H9 (cell line): ENCODE measurements around the gene SIVA1. TPM values are rescaled to one million over a fixed set of nuclear protein-coding genes. Genes with fewer than 3 reads are reported as not detected.

ENCODE experiments used
- DNase-seq: peaks from one replicate; pipeline ENCODE4 v3.0.0-alpha.2; 2017
- H2AFZ ChIP-seq: one replicate; pipeline ENCODE4 v1.6.1; 2013; ENCODE audit warnings: mild to moderate bottlenecking, low read length, control low read depth, moderate library complexity
- H2AK5ac ChIP-seq: 2 replicates; pipeline ENCODE4 v1.6.1; 2013; ENCODE audit warnings: low read length, control low read depth, mixed read lengths; ENCODE audit not compliant: insufficient read length
- H2BK120ac ChIP-seq: one replicate; pipeline ENCODE4 v1.6.1; 2013; ENCODE audit warnings: low read depth, mild to moderate bottlenecking, low read length, control low read depth, inconsistent platforms; ENCODE audit not compliant: poor library complexity, severe bottlenecking
- H2BK12ac ChIP-seq: 2 replicates; pipeline ENCODE4 v1.6.1; 2013; ENCODE audit warnings: low read length, control low read depth, mixed read lengths, low read depth; ENCODE audit not compliant: insufficient read length
- H2BK15ac ChIP-seq: 2 replicates; pipeline ENCODE4 v1.6.1; 2013; ENCODE audit warnings: low read depth, low read length, control low read depth
- H2BK20ac ChIP-seq: one replicate; pipeline ENCODE4 v1.6.1; 2013; ENCODE audit warnings: low read depth, mild to moderate bottlenecking, low read length, control low read depth, inconsistent platforms; ENCODE audit not compliant: poor library complexity, severe bottlenecking
- H2BK5ac ChIP-seq: 2 replicates; pipeline ENCODE4 v1.6.1; 2013; ENCODE audit warnings: low read length, control low read depth, mixed read lengths; ENCODE audit not compliant: insufficient read length
- H3K14ac ChIP-seq: 2 replicates; pipeline ENCODE4 v1.6.1; 2013; ENCODE audit warnings: low read length, control low read depth; ENCODE audit not compliant: insufficient read depth
- H3K18ac ChIP-seq: 2 replicates; pipeline ENCODE4 v1.6.1; 2013; ENCODE audit warnings: low read depth, mild to moderate bottlenecking, mixed read lengths, low read length, control low read depth; ENCODE audit not compliant: insufficient read length
- H3K23ac ChIP-seq: 2 replicates; pipeline ENCODE4 v1.6.1; 2013; ENCODE audit warnings: low read length, control low read depth, mixed read lengths, low read depth; ENCODE audit not compliant: insufficient read length
- H3K23me2 ChIP-seq: 2 replicates; pipeline ENCODE4 v1.6.1; 2013; ENCODE audit warnings: low read depth, mild to moderate bottlenecking, mixed read lengths, low read length, control low read depth; ENCODE audit not compliant: insufficient read length, poor library complexity, severe bottlenecking
- H3K27ac ChIP-seq: 2 replicates; pipeline ENCODE4 v1.5.1; 2013; ENCODE audit warnings: low read length, control low read depth, mixed read lengths, low read depth; ENCODE audit not compliant: insufficient read length
- H3K27me3 ChIP-seq: 2 replicates; pipeline ENCODE4 v1.6.1; 2013; ENCODE audit warnings: low read length, control low read depth, inconsistent platforms; ENCODE audit not compliant: insufficient read depth
- H3K4ac ChIP-seq: 2 replicates; pipeline ENCODE4 v1.6.1; 2013; ENCODE audit warnings: low read depth, mild to moderate bottlenecking, control low read depth, inconsistent platforms, low read length, moderate library complexity
- H3K4me1 ChIP-seq: 2 replicates; pipeline ENCODE4 v1.6.1; 2013; ENCODE audit warnings: low read length, control low read depth, inconsistent platforms; ENCODE audit not compliant: insufficient read depth
- H3K4me2 ChIP-seq: 2 replicates; pipeline ENCODE4 v1.6.1; 2013; ENCODE audit warnings: low read length, control low read depth, mixed read lengths; ENCODE audit not compliant: insufficient read length, insufficient read depth
- H3K56ac ChIP-seq: 2 replicates; pipeline ENCODE4 v1.6.1; 2013; ENCODE audit warnings: low read depth, mild to moderate bottlenecking, mixed read lengths, low read length, control low read depth; ENCODE audit not compliant: insufficient read length
- H3K79me1 ChIP-seq: 2 replicates; pipeline ENCODE4 v1.6.1; 2013; ENCODE audit warnings: low read depth, mild to moderate bottlenecking, moderate library complexity, low read length, control low read depth, inconsistent platforms; ENCODE audit not compliant: insufficient read depth, poor library complexity, severe bottlenecking
- H3K79me2 ChIP-seq: 2 replicates; pipeline ENCODE4 v1.6.1; 2013; ENCODE audit warnings: low read length, control low read depth, inconsistent platforms; ENCODE audit not compliant: insufficient read depth
- H3K9ac ChIP-seq: 2 replicates; pipeline ENCODE4 v1.6.1; 2013; ENCODE audit warnings: low read length, control low read depth, mixed read lengths; ENCODE audit not compliant: insufficient read length; ENCODE audit errors: extremely low read depth
- H3K9me3 ChIP-seq: one replicate; pipeline ENCODE4 v1.6.1; 2013; ENCODE audit warnings: low read depth, low read length, inconsistent platforms; ENCODE audit not compliant: control insufficient read depth
- H3T11ph ChIP-seq: one replicate; pipeline ENCODE4 v1.6.1; 2013; ENCODE audit warnings: mild to moderate bottlenecking, low read length, control low read depth, inconsistent platforms
- H4K20me1 ChIP-seq: one replicate; pipeline ENCODE4 v1.6.1; 2013; ENCODE audit not compliant: control insufficient read depth, insufficient read length, insufficient read depth
- H4K5ac ChIP-seq: 2 replicates; pipeline ENCODE4 v1.6.1; 2013; ENCODE audit warnings: low read depth, mild to moderate bottlenecking, mixed read lengths, low read length, control low read depth; ENCODE audit not compliant: insufficient read length
- H4K8ac ChIP-seq: replicated peaks from 2 replicates; pipeline ENCODE4 v1.6.1; 2013; ENCODE audit warnings: low read length, control low read depth, mixed read lengths, low read depth; ENCODE audit not compliant: insufficient read length
- H4K91ac ChIP-seq: 2 replicates; pipeline ENCODE4 v1.6.1; 2013; ENCODE audit warnings: low read depth, mild to moderate bottlenecking, moderate library complexity, mixed read lengths, low read length, control low read depth; ENCODE audit not compliant: insufficient read length
- H3K27ac Mint-ChIP-seq, 3 experiments: 2 replicates in 2 of 3; 3 replicates in 1 of 3; pipeline ENCODE4 v1.8.0; 2020 to 2021; ENCODE audit warnings: mixed read lengths in 3 of 3, mild to moderate bottlenecking in 1 of 3, moderate library complexity in 1 of 3
- H3K27me3 Mint-ChIP-seq: 2 replicates; pipeline ENCODE4 v1.8.0; 2021; ENCODE audit warnings: low read depth, mild to moderate bottlenecking, moderate library complexity, mixed read lengths
- H3K36me3 Mint-ChIP-seq, 3 experiments: 2 replicates in 2 of 3; 3 replicates in 1 of 3; pipeline ENCODE4 v1.8.0; 2020 to 2021; ENCODE audit warnings: low read depth in 3 of 3, mixed read lengths in 3 of 3; ENCODE audit not compliant: insufficient read depth in 1 of 3
- H3K4me1 Mint-ChIP-seq, 2 experiments: 2 replicates each; pipeline ENCODE4 v1.8.0; 2020; ENCODE audit warnings: mixed read lengths in 2 of 2
- H3K4me3 Mint-ChIP-seq, 2 experiments: 2 replicates in 1 of 2; 3 replicates in 1 of 2; pipeline ENCODE4 v1.8.0; 2020 to 2021; ENCODE audit warnings: mild to moderate bottlenecking in 2 of 2, mixed read lengths in 2 of 2, moderate library complexity in 1 of 2
- H3K9me3 Mint-ChIP-seq, 2 experiments: 2 replicates in 1 of 2; 3 replicates in 1 of 2; pipeline ENCODE4 v1.8.0; 2020; ENCODE audit warnings: mild to moderate bottlenecking in 2 of 2, mixed read lengths in 2 of 2, moderate library complexity in 1 of 2
- CTCF ChIP-seq: fragments of 200-600 bp; sonication (generic); conservative IDR thresholded peaks from 3 replicates; pipeline ENCODE4 v1.8.0; 2021; ENCODE audit warnings: antibody characterized with exemption, mild to moderate bottlenecking
- WGBS: extraction: QIAGEN DNeasy Blood & Tissue Kit; methylation state at CpG from one replicate; pipeline ENCODE4 v1.1.7; 2013; ENCODE audit warnings: missing lambda C conversion rate, low lambda C conversion rate, mixed read lengths; ENCODE audit not compliant: insufficient read length; ENCODE audit errors: extremely low coverage; 5-methylcytosine and 5-hydroxymethylcytosine counted together
- total RNA-seq: library from RNA; stranded (reverse); gene quantifications from 2 replicates; pipeline ENCODE4 v1.2.1, GENCODE V29; 2021

SIVA1 gene
- total RNA-seq, 1 experiment from 2014 or later: 125 TPM

DNA sequence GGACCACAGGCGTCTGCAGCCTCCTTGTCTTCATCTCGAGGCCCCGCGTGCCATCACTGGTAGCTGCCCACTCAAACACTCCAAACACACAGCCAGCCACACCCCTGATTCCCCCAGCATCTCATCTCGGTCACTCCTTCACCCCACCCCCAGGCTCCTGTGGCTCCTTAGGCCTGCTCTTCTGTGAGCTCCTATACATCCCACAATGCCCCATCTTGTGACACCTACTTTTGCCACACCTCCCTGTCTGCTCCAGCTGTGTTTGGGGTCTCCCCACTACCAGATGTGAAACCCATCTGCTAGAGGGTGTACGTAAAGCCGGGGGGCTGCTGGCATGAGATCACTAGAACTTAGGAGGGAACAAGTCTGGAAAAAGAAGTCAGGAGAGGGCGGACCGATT, 38.5 kb downstream of the SIVA1 start:
- Mint-ChIP-seq H3K36me3 (peaks cover 6 to 19% (median 16%) of the 10 kb centered on the region in 3 experiments; a peak in 6 of 7 replicates), H3K27ac (no peak overlapping the region; a peak in 2 of 7 replicates), H3K4me3 (no peak overlapping the region; a peak in 1 of 5 replicates), H3K27me3 (peaks cover 6% of the 10 kb centered on the region), H3K9me3 (no peaks in the 10 kb centered on the region), H3K4me1 (peaks cover 18 to 27% of the 10 kb centered on the region in 2 experiments)
- Histone ChIP-seq H3K23ac (no peak overlapping the region), H3K79me2 (no peaks in the 10 kb centered on the region; the same call in 1 of the 2 replicates), H3K27ac (no peak overlapping the region), H3K4me1 (peaks cover 3% of the 10 kb centered on the region; the same call in 1 of the 2 replicates), H2BK12ac (no peak overlapping the region), H2BK120ac (no peak overlapping the region), H2BK5ac (no peak overlapping the region), H3K18ac (no peak overlapping the region), H3K9ac (no peak overlapping the region), H2AK5ac (no peak overlapping the region), H2BK20ac (no peak overlapping the region), H3K9me3 (no peaks in the 10 kb centered on the region), H3K14ac (no peak overlapping the region), H3K56ac (no peak overlapping the region), H3K27me3 (peaks cover 3% of the 10 kb centered on the region; the same call in 1 of the 2 replicates), H3K4ac (no peak overlapping the region), H3K4me2 (no peak overlapping the region), H4K5ac (no peak overlapping the region), H4K91ac (no peak overlapping the region), H2AFZ (no peak overlapping the region), H4K8ac (no peak overlapping the region), H3K79me1 (peaks cover 3% of the 10 kb centered on the region), H3K23me2 (peaks cover 8% of the 10 kb centered on the region), H2BK15ac (no peak overlapping the region), H3T11ph (no peak overlapping the region), H4K20me1 (no peaks in the 10 kb centered on the region)
- no peak for DNase-seq
- no peak for TF ChIP-seq CTCF
- no CpG with 5 or more reads among the region's 9 CpGs for WGBS
